Measurements from ENCODE around the gene DMD. TPM values are rescaled to one million over a fixed set of nuclear protein-coding genes. Genes with fewer than 3 reads are reported as not detected.

The DMD gene
- total RNA-seq, 1 donor from 2014 or later, result 1.7 TPM

GRCh38 chrX:31653422-31653821 lies 1557.9 kb downstream of the DMD start:
- no peak for DNase-seq
- Mint-ChIP-seq H3K4me1 (ENCODE audit: low read depth, unreplicated experiment) (no peaks in the 10 kb centered on the region), H3K27me3 (ENCODE audit: unreplicated experiment) (peaks cover 2% of the 10 kb centered on the region), H3K4me3 (ENCODE audit: unreplicated experiment) (no peak overlapping the region), H3K27ac (ENCODE audit: unreplicated experiment) (no peak overlapping the region), H3K9me3 (ENCODE audit: unreplicated experiment) (no peaks in the 10 kb centered on the region), H3K36me3 (ENCODE audit: unreplicated experiment) (no peaks in the 10 kb centered on the region)
- TF ChIP-seq CTCF (IDR thresholded peaks at IDR 0.05; ENCODE audit: partially characterized antibody, unreplicated experiment), result no peak

GRCh38 chrX:31652650-31653049 lies 1558.7 kb downstream of the DMD start:
- TF ChIP-seq CTCF (IDR thresholded peaks at IDR 0.05; ENCODE audit: partially characterized antibody, unreplicated experiment), result no peak
- Mint-ChIP-seq H3K4me1 (ENCODE audit: low read depth, unreplicated experiment) (no peaks in the 10 kb centered on the region), H3K27me3 (ENCODE audit: unreplicated experiment) (peaks cover 2% of the 10 kb centered on the region), H3K27ac (ENCODE audit: unreplicated experiment) (no peak overlapping the region), H3K4me3 (ENCODE audit: unreplicated experiment) (no peak overlapping the region), H3K9me3 (ENCODE audit: unreplicated experiment) (no peaks in the 10 kb centered on the region), H3K36me3 (ENCODE audit: unreplicated experiment) (no peaks in the 10 kb centered on the region)
- no peak for DNase-seq

GRCh38 chrX:31649201-31649600 lies 1562.1 kb downstream of the DMD start:
- H3K4me3 Mint-ChIP-seq (ENCODE audit: unreplicated experiment), result no peak overlapping the region
- no peak for DNase-seq
- peaks cover 1% of the 10 kb centered on the region for H3K4me1 Mint-ChIP-seq (ENCODE audit: low read depth, unreplicated experiment)
- H3K27me3 Mint-ChIP-seq (ENCODE audit: unreplicated experiment), result peaks cover 2% of the 10 kb centered on the region
- H3K36me3 Mint-ChIP-seq (ENCODE audit: unreplicated experiment), result no peaks in the 10 kb centered on the region
- no peak for TF ChIP-seq CTCF (IDR thresholded peaks at IDR 0.05; ENCODE audit: partially characterized antibody, unreplicated experiment)
- H3K9me3 Mint-ChIP-seq (ENCODE audit: unreplicated experiment), result no peaks in the 10 kb centered on the region
- no peak overlapping the region for H3K27ac Mint-ChIP-seq (ENCODE audit: unreplicated experiment)

- Mint-ChIP-seq H3K9me3 (ENCODE audit: unreplicated experiment) (no peaks in the 10 kb centered on the region), H3K4me3 (ENCODE audit: unreplicated experiment) (no peak overlapping the region), H3K27me3 (ENCODE audit: unreplicated experiment) (no peaks in the 10 kb centered on the region), H3K36me3 (ENCODE audit: unreplicated experiment) (no peaks in the 10 kb centered on the region), H3K27ac (ENCODE audit: unreplicated experiment) (no peak overlapping the region), H3K4me1 (ENCODE audit: low read depth, unreplicated experiment) (no peaks in the 10 kb centered on the region)
- no peak for DNase-seq
- no peak for TF ChIP-seq CTCF (IDR thresholded peaks at IDR 0.05; ENCODE audit: partially characterized antibody, unreplicated experiment)
Observed at GRCh38 chrX:31633349-31633748, 1578.0 kb downstream of the DMD start.

- DNase-seq, result no peak
Observed at GRCh38 chrX:31629195-31629594, 1582.2 kb downstream of the DMD start.

More at GRCh38 chrX:31629195-31629594, 1582.2 kb downstream of the DMD start:
- no peak for TF ChIP-seq CTCF (IDR thresholded peaks at IDR 0.05; ENCODE audit: partially characterized antibody, unreplicated experiment)
- H3K36me3 Mint-ChIP-seq (ENCODE audit: unreplicated experiment), result no peaks in the 10 kb centered on the region
- no peak overlapping the region for H3K4me3 Mint-ChIP-seq (ENCODE audit: unreplicated experiment)
- H3K27me3 Mint-ChIP-seq (ENCODE audit: unreplicated experiment), result no peaks in the 10 kb centered on the region
- no peaks in the 10 kb centered on the region for H3K9me3 Mint-ChIP-seq (ENCODE audit: unreplicated experiment)
- no peaks in the 10 kb centered on the region for H3K4me1 Mint-ChIP-seq (ENCODE audit: low read depth, unreplicated experiment)
- no peak overlapping the region for H3K27ac Mint-ChIP-seq (ENCODE audit: unreplicated experiment)
